Renal cortical epithelial cell (primary cell): ENCODE measurements around the gene NSDHL. TPM values are rescaled to one million over a fixed set of nuclear protein-coding genes. Genes with fewer than 3 reads are reported as not detected.
"Not testable (repeated sequence)": the region's sequence is repeated elsewhere in the genome, so short reads cannot be mapped to it uniquely, and the experiment has no call there.

Experiments used
- DNase-seq: peaks from one replicate; pipeline ENCODE4 v3.0.0-alpha.2; 2011; ENCODE audit warnings: low read depth
- total RNA-seq: library from RNA; depleted of rRNA; stranded (reverse); fragments of >200 nt; gene quantifications from 2 replicates; pipeline ENCODE4 v1.2.3, GENCODE V29; 2014

Gene NSDHL
- total RNA-seq, 1 donor from 2014 or later, result 15.6 TPM

GRCh38 chrX:152893980-152894610, 63.2 kb downstream of the NSDHL start:
- no peak for DNase-seq

GRCh38 chrX:152895121-152895520, 64.3 kb downstream of the NSDHL start:
- DNase-seq, result no peak

DNA sequence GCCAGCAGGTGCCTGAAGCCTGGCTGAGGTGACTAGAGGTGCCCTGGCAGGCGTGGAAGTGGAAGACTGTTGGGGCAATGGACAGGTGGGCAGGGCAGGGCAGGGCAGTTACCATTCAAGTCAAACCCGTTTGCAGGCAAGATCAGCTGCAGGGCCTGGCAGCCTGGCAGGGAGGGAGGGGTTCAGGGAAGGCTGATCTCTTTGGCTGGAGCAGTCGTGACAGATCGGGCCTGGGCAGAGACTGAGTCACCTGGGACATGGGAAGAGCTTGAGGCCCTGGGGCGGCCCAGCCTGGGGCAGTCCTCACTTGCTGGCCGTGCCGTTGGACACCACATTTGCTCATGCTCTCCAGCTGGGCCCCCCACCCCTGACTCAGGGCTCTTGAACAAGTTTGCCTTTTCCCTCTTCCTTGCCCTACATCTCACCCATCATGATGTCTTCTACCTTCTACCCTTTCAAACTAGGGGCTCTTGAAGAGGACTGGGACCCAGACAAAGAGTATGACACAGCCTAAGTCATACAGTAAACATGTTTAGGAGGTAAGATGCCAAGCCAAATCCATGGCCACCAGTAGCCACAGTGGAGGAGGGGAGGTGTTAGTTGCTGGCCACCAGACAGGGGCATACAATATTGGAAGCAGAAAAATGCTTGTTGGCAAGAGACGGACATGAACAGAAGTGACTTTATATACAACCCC, 65.0 kb downstream of the NSDHL start:
- DNase-seq, result peak; percentile 36

DNA sequence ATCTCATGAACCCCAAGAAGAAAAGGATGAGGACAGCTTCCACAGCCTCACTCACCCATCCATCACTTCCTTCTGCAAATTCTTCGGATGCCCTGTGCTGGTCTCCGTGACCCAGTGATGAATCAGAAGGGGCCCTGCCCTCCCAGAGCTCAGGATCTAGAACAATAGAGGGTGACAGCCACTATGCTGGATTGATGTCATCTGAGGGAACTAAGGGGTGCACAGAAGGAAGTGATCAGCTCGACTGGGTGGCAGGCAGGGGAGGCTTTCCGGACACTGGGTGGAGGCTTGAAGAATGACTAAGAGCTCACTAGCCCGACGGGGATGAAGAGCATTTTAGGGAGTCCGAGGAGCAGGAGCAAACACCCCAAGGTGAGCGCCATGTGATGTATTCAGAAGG, 65.6 kb downstream of the NSDHL start:
- peak; percentile 55 for DNase-seq

- DNase-seq, result peak; percentile 18
These were observed 66.6 kb downstream of the NSDHL start, which contains the start of gene ZNF185 for GRCh38 chrX:152897222-152898131. Gene ZNF185, plus strand, starts transcription at chrX:152898067. Its CDS starts 16,423 bp downstream, at chrX:152914490.

DNA sequence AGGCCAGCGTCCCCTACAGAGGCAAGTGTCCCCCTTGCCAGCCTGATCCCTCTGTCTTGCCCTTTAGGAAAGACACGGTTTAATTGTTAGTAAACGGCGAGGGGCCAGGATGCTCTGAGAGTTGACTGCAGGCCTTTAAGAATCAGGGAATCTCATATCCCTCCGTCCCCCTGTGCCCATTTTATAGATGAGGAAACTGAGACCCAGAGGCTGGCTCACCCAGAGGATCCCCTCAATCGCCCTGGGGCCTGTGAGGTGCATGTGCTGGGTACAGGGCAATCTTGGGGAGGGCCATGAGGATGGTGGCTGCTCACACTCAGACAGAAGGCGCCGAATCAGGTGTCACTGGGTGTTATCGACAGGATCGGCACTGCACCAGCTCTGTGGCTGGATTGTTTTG, 67.6 kb downstream of the NSDHL start:
- no peak for DNase-seq

- no peak for DNase-seq
These were observed 68.4 kb downstream of the NSDHL start for GRCh38 chrX:152899111-152899873.

- DNase-seq, result no peak
These were observed 69.2 kb downstream of the NSDHL start for GRCh38 chrX:152899874-152900719.

- DNase-seq, result peak; percentile 34
These were observed 70.1 kb downstream of the NSDHL start for GRCh38 chrX:152900937-152901445.

- DNase-seq, result no peak
These were observed 71.1 kb downstream of the NSDHL start for GRCh38 chrX:152901816-152902501.

GRCh38 chrX:152902502-152902820, 71.6 kb downstream of the NSDHL start:
- DNase-seq, result no peak

DNA sequence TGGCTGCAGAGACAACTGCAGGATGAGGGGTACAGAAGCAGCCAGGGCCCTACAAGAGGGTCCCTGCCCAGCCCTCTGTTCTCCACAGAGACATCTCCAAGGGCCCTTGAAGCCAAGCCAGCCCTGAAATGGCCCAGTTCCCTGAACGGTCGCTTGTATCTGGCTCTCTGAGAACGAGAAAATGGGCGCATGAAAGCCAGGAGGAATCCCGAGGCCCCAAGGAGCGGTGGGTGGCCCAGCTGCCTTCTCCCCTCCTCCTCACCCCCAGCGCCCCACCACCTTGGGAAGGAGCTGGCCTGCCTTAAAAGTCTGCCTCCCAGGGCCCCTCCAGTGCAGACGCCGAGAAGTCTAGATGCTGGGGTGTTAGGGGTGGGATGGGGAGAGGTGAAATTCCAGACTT, 72.7 kb downstream of the NSDHL start:
- no peak for DNase-seq

DNA sequence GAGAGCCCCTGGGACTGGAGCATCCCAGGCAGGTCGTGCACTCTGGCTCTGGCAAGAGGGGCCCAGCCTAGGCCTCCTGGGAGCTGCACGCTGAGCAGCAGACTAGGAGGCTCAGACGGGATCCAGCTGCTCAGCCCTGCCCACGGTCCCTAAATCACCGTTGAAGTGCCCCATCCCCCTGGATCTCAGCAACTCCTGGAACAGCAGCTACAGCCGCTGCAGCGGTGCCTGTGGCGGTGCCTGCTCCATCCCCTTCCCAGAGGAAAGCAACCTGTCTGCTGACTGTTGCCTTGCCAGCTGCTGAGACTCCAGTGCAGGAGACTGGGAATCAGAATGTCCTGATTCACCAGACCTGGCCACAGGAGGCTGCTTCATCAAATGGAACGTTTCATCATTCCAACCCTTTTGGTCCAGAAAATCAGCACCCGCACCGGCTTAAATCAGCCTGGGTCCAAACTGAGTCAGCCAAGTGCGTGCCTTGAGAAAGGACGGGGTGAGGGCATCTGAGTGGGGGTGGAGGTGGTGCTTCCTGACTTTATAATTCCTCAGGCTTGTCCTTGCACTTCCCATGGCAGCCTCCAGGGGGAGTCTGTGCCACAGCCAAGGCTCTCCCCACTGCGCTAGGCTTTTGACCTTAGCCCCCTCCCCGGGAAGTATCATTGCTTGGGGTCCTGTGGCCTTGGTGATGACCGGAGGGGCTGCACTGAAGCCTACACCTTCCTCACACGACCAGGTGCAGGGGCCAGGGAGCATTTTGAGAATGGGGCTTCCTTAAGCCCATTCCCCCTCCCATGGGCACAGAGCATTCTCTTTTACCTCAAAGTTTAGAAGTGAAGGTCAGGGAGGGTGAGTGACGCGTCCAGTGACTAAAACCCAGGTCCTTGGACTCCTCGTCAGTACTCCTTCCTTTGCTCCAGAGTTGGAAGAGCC, 73.6 kb downstream of the NSDHL start:
- peak; percentile 79 for DNase-seq

- DNase-seq, result no peak
These were observed 74.2 kb downstream of the NSDHL start for GRCh38 chrX:152905081-152905420.

- no peak for DNase-seq
These were observed 76.3 kb downstream of the NSDHL start for GRCh38 chrX:152907084-152907651.

- no peak for DNase-seq
These were observed 77.6 kb downstream of the NSDHL start for GRCh38 chrX:152908486-152908885.

- DNase-seq, result not testable (repeated sequence)
These were observed 79.2 kb downstream of the NSDHL start for GRCh38 chrX:152910018-152910417.

DNA sequence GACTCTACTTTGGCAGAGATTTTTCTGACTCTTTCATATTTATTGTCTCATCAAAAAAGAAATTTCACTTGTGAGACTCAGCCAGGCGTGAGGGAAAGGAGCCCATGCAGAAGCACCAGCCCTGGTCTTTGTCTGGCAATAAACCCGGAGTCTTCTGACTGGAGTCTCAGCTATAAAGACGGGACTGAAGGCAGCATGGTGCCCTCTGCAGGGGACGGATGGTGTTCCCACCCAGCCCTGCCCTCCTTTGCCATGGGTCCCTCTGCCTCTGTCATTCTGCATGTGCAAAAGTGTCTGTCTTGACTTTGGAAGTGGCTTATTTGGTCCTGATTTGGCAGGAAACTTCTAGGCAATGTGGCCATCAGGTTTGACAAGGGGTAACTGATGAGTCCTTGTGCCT, 81.2 kb downstream of the NSDHL start:
- DNase-seq, result no peak

DNA sequence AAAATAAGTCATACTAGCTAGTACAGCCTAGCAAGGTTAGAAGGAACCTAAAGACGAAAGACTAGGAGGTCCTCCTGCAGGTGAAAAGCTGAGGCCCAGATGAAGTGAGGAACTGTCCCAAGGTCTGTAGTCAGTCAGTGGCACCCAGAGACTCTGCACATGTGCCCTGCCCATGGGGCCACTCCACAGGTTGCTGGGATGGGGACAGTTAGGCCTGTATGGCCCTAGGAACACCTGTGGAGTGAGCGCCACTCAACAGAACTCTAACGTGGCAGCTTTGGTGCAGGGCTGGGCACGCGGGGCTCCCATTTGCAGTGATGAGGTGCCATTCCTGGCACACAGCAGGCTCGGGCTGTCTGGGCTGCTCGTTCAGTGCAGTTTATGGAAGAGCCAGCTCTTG, 81.8 kb downstream of the NSDHL start:
- DNase-seq, result no peak
